SKM-1 treated with dmso at 0.1 percent for 144 hours (cell line): ENCODE data around the gene ASIP.
"Not testable (repeated sequence)": the region's sequence is repeated elsewhere in the genome, so short reads cannot be mapped to it uniquely, and the experiment has no call there.

Experiments used
- DNase-seq: peaks from one replicate; lab custom pipeline; 2025; ENCODE audit not compliant: unreplicated experiment; lab: John Stamatoyannopoulos, UW

Gene ASIP, protein sequence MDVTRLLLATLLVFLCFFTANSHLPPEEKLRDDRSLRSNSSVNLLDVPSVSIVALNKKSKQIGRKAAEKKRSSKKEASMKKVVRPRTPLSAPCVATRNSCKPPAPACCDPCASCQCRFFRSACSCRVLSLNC

DNA sequence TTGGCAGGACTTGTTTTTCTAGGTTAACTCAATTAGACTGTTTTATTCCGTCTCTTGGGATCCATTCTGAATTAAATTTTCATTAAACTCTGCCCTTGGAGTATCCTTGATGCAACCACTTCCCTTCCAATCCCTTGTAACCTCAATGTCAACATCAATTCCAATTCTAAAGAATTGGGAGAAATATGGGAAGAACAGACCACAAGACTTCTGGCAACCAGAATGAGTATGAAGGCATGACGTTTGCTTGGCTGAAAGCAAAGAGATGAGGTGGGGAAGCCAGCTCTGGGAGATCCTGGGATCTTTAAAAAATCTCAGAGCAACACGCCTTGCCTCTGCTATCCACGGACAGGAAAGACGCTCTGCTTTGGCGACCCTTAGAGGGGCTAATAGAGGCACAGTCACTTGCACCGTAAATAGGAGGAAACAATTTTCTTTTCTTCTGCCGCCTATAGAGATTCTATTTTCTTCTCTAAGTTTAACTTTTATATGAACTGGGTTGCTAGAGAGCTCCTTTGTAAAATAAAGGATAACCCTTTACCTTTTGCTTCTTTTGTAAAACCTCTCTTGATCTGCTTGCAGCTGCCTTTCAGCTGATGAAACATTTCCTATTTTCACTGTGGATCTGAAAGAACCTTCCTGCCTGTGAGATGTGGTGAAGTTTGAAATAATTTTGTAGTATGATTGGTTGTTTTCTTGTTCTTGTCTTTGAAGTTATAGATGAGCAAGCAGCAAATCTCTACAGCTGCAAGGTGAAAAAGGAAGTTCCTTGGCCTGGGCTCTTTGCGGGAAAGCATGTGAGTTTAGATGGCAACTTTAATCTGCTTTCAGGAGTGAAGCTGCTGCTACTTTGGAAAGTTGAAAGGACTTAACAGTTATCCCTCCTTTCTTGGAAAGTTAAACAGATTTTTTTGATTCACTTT lies at the start of gene ASIP:
TSS of gene ASIP (plus strand) at position 731 of the 923 bp plus-strand sequence. CDS start 18,952 bp downstream, outside the sequence.
- no peak for DNase-seq

DNA sequence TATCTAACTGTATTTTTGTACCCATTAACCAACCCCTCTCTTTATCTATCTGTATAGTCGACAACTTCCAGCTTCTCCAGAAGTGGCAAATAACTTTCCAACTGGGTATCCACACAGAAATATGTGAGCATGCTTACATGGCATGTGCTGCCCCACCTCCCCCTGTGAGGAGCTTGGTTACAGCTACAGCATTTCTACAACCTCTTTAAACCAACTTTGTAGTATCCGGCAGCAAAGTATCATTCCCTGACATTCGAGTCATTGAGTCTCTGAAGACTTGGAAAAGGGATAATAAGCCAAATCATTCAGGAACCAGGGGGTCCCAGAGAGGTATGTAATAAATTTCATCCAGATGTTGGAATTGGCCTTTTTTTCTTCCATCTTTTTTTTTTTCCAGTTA lies 48.2 kb upstream of the ASIP start:
- no peak for DNase-seq

DNA sequence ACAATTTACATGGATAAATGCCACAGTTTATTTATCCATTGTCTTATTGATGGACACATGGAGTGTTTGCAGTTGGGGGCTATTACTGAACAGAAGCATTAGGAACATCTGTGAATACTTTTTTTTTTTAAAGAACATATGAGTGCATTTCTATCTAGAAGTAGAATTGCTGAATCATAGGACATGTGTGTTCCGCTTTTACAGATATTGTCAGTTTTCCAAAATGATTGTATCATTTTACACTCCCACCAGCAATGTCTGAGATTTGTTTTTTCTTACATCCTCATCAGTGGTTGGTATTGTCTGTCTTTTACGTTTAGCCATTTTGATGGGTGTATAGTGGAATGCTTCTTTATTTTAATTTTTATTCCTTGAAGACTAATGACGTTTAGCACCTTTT lies 42.0 kb upstream of the ASIP start:
- DNase-seq: no peak

DNA sequence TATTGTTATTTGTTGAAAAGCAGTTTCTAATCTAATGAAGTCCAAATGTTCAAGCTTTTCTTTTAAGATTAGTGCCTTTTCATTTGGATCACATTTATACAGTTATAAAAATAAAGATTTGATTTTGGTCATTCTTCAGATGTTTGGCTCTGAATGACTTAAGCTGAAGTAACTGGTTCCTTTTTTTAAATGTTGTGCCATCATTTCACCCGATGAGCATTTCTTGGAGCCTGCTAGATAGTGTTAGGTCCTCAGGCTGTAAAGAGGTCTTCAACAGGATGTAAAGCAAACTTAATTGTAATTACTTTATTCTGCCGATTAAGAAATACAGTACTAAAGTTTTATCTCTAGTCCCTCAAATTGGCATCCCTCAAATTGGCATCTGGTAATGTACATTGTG lies 41.2 kb upstream of the ASIP start:
- DNase-seq: no peak

DNA sequence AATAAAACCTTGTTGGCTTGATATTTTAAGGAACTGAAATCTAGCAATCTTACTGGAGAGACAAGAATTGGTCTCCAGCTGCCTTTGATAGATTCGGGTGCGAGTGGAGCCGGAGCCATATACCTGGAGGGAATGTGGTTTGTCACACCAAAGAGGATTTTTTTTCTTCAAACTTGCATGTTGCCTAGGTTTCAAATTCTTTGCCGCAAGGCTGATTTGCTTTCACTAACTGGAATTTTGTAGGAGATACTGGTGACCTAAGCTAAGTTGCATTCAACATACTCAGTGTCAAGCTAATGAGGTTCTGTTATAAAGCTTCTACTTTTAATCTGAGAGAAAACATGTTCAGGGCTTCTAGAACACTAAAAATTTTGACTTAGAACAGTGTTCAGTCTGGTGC lies 39.7 kb upstream of the ASIP start:
- DNase-seq: no peak

DNA sequence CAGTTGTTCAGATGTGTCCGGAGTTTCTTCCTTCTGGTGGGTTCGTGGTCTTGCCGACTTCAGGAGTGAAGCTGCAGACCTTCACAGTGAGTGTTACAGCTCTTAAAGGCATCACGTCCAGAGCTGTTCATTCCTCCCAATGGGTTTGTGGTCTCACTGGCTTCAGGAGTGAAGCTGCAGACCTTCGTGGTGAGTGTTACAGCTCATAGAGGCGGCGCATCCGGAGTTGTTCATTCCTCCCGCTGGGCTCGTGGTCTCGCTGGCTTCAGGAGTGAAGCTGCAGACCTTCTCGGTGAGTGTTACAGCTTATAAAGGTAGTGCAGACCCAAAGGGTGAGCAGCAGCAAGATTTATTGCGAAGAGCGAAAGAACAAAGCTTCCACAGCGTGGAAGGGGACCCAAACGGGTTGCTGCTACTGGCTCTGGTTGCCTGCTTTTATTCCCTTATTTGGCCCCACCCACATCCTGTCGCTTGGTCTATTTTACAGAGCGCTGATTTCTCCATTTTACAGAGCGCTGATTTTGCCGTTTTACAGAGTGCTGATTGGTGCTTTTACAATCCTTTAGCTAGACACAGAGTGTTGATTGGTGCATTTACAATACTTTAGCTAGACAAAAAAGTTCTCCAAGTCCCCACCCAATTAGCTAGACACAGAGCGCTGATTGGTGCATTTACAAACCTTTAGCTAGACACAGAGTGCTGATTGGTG lies 35.9 kb upstream of the ASIP start:
- DNase-seq: not testable (repeated sequence)

DNA sequence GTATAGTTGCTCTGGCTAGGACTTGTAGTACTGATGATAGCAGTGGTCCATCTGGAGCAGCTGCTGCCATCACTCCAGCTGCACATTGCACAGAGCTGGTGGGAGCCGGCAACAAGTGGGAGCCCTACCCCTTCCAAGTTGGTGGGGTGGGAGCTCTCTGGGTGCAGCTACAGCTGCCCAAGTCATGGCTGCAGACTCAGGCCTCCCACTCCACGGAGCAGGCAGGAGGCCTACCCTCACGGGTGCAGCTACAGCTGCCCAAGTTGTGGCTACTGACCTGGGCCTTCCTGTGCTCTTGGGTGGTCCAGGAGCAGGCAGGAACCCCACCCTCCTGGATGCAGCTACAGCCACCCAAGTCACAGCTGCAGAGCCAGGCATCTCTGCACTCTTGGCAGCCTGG lies 32.1 kb upstream of the ASIP start:
- no peak for DNase-seq

DNA sequence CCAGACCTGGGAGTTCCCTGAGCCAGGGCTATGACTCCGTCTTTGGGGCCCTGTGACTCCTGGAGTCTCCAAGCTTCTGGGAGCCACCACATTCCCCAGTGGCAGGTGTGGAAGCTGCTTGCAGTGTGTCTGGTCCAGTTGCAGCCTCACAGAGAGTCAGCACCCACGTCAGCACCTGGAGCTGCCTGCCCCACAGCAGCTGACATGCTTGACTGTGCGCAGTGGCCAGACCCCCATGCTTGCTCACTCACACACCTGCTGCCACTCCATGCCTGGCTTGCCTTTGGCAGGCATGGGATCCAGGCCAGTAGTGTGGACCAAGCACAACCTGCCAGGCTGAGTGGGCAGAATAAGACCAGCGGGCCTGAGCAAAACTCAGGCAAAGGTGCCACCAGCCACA lies 31.0 kb upstream of the ASIP start:
- DNase-seq: no peak

DNA sequence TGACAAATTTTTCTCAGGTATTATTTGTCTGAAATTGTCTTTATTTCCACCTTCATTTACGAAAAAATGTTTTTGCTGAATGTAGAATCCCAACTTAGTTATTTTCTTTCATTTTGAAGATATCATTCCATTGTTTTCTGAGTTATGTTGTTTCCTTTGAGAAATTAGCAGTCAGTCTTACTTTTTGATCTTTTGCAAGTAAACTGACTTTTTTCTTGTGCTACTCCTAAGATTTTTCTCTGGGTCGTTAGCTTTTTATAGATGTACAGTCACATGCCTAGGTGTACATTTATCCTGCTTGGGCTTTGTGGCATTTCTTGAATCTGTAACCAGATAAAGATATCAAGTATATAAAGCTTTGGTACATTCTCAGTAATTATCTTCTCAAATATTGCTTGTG lies 29.6 kb upstream of the ASIP start:
- no peak for DNase-seq

DNA sequence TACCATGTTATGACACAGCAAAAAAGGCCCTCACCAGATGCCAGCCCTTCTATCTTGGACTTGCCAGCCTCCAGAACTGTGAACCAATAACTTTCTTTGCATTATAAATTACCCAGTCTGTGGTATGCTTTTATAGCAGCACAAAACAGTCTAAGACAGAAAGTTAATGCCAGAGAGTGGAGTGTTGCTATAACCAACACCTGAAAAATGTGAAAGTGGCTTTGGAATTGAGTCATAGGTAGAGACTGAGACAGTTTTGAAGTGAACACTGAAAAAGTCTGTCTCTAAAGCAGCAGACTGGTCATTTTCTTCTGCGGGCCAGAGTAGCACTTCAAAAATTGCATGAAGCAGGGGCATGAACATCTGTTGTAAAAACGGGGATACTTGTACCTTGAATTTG lies 28.0 kb upstream of the ASIP start:
- no peak for DNase-seq

DNA sequence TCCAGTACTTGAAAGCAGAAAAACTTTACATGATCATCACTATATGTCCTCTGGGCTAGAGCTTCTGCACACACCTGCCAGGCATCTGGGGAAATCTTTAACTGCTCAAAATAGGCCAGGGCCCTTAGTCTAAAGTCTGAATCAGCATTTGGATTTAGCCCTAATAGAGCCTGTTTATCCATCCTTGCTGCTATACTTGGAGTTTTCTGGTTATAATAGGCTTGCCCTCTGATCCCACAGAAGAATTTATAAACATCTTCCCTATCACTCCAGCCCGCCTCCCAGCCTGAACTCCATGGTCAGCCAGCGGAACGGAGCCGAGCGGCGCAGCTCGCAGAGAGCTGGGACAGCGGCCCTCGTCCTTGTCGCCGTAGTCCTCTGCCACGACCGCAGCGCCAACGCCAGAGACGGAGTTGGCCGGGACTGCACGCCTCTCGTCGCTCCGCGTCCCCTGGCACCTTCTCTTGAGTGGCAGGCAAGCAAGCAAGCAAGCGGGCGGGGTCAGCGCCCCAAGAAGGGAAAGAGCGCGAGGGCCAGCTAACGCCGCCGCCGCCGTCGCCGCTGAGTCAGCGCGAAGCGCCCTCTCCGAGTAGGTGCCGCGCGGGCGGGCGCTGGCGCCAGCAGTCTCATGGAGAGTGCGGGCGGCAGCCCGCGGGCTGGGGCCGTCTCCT lies 25.4 kb upstream of the ASIP start:
- DNase-seq: no peak

DNA sequence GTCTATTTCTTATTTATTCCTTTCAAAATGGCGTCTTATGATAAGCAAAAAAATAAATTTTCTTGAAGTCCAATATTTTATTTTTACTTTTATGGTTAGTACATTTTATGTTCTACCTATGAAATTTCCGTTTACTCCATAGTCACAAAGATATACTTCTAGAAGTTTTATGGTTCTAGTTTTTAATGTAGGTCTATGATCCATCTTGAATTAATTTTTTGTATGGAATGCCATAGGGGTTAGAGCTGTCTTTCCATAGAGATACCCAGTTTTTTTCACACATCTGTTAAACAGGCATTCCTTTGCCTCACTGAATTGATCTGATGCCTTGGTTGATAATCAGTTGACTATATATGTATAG lies 24.9 kb upstream of the ASIP start:
- no peak for DNase-seq

DNA sequence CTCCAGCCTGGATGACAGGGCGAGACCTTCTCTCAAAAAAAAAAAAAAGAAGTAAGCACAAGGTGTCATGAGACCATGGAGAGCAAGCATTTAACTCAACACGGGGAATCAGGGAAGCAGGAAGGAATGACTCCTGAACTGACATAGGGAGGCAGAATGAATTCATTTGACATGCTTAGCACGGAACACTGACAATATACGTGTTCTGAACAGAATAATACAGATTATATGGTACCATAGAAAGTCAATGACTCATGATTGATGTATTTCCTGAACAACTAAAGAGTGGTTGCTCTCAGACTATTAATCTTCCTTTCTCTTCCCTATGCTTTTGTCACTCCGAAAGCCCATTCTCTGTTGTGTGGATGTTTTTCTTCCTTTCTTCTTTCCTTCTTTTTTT lies 20.7 kb upstream of the ASIP start:
- no peak for DNase-seq

DNA sequence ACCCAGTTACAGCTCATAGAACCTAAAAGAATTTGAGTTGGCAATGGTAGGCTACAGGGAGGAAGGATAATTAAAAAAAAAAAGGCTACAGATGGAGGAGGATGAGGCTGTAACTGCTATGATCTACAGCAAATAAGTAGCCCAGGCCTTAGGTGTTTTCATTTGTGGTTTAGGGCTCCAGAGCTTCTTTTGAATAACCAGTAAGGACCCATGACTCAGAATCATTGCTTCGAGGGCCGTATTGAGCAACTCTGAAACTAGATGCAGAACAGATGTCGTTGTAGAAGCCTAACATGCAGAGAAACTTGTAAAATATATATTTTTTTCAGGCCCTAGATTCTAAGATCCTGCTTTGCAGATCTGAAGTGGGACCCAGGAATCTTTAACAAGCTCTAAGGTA lies 19.0 kb upstream of the ASIP start:
- DNase-seq: peak; percentile 6

DNA sequence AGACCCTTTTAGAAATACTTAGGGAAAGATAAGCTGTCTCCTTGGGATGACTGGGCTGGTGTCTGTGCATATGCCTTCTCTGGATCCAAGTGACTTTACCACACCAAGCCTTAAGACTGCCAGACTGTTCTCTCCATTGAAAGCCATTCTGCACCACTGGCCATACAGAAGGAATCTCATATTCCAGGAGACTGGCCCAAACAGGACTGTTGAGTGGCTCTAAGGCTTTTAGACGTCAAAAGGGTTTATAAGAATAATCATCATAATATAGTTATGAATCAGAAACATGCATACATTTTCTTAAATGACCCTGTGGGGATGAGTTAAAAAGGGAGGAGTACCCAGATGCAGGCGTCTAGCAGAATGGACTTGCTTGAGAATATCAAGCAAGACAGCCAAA lies 17.0 kb upstream of the ASIP start:
- DNase-seq: not testable (repeated sequence)

DNA sequence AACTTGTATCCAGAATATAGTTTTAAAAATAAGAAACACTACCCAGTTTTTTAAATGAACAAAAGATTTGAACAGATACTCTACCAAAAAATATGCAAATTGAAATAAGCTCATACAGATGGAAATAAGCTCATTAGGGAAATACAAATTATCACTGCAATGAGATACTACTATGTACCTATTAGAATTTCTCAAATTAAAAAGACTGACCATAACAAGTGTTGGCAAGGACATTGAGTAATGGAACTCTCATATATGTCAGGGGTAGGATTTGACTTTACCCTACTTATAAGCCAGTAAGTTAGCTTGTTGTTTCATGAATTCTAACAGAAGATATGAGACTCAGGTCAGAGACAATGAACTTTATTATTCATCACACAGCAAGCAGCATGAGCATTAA lies 9.6 kb upstream of the ASIP start:
- DNase-seq: no peak

DNA sequence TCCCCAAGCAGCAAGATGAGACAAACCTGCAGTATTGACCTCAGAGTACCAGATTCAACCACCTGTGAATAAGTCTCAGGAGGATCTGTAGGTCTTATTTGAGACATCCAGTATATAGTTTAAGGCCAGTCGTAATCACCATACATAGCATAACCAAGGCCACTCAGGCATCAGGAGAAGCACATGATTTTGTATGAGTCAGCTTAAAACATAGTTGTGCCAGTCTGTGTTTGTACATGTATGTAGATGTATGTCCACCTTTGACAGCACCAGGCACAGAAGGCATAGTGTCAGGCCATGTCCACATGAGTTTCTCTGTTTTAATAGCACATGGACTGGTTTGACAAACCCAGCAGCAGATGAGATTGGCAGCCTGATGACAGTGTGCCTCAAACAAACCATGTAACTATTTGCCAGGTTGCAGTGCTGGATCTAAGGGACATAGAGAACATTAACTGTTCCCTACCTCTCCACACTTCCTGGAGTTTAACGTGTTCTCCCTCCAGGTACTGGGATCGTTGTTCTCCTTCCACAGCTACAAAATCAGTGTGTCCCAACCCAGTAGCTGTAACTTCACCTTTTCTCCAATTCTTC lies 8.6 kb upstream of the ASIP start:
- no peak for DNase-seq

DNA sequence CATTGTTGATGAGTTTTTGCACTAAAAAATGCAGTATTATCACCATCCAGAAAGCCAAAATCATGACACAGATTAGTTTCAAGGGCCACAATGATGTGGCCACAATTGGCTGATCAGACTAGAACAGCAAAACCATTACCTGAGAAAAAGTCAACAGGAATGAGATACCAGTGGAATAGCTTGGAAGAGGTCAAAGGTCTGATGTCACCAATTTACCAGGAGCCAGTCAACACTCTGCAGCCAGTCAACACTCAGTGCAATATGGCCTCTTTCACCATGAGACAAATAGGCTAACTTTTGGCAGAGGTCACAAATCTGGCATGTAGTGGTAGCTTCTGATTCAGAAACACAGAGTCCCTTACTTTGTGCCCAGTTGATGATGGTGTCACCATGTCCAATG lies 7.5 kb upstream of the ASIP start:
- DNase-seq: no peak

DNA sequence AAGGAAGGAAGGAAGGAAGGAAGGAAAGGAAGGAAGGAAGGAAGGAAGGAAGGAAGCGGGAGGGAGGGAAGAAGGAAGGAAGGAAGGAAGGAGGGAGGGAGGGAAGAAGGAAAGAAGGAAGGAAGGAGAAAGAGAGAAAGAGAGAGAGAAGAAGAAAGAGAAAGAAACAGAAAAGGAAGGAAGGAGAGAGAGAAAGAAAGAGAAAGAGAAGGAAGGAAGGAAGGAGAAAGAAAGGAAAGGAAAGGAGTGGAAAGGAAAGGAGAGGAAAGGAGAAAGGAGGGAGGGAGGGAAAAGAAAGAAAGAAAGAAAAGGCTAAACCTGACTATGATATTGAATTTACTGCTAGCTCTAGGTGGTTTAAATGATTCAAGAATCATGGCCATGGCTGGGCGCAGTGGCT lies 5.3 kb upstream of the ASIP start:
- DNase-seq: no peak

DNA sequence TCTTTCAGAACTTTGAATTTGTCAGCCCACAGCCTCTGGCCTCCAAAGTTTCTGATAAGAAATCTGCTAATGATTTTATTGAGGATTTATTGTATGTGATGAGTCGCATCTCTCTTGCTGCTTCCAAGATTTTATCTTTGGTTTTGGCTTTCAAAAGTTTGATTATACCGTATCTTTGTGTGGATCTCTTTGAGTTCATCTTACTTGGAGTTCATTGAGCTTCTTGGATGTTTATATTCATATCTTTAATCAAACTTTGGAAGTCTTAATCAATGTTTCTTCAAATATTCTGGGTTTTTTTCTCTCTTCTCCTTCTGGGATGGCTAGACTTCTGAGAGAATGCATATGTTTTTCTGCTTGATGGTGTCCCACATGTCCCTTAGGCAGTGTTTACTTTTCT lies 3.3 kb upstream of the ASIP start:
- DNase-seq: no peak

DNA sequence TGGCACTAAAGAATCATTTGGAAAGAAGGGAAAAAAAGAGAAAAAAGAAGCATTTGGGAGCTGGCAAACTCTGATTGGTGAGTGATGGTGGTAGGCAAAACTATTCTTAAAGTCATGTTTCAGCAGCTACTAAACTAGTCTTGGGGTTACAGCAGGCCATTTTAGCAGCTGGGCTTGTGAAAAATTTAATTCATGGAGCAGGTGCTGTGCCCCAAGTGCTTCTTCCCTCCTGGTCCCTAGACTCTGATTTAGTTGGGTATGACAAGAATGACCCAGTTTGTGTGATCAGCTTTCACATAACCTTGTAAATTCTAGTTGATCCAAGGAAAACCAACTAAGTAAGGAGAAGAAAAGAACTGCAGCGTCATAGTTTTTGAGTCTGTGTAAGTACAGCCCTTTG lies 1.1 kb upstream of the ASIP start:
- DNase-seq: no peak
